Fibroblast of the conjunctiva (primary cell): Measurements from ENCODE around the gene PIK3R4.
A peak's percentile ranks its signal among the peaks of the same experiment; 100 is the strongest.

Source experiments
- DNase-seq: peaks from one replicate; pipeline ENCODE4 v3.0.0-alpha.2; 2010; ENCODE audit warnings: low read depth

The PIK3R4 gene

DNA sequence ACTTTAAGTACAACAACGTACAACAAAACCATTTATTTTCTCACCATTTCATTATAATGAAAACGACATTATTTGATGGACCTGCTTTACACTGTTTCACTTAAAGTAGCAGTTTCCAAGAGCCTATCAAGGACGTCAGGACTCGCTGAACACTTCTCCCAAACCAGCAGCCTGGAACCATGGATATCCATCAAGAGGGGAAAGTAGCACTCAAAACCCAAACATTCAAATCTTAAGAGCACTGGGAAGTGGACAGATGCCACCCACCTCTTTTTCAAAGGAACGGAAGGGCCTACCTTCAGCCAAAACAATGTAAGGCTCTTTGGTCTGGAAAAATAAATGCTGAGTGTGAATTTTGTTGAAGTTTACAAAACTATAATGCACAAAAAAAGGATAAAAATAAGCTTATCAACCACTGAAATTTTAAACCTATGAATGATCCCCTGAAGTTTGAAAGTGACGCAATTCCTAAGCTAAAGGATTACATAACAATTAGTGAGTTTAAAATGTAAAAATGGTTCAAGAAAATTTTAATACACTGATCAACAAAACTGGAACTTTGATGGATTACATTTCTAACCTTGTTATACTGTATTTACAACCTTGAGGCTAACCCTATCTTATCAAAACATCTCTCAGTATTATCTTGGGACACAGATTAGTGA, 4.6 kb downstream of the PIK3R4 start:
- no peak for DNase-seq

DNA sequence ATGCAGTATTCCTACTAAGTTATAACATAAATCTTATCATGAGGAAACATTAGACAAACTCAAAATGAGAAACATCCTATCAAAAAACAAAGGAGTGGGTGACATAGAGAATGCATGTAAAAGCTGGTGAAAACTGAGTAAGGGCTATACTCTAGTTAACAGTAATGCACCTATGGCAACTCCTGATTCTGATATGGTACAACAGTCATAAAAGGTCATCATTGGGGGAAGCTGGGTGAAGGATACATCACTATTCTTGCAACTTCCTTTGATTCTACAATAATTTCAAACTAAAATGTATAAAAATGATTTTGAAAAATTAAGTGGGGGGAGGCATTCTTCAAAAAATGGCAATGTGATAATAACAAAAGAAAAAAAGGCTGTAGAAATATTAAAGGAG, 6.8 kb downstream of the PIK3R4 start:
- no peak for DNase-seq

DNA sequence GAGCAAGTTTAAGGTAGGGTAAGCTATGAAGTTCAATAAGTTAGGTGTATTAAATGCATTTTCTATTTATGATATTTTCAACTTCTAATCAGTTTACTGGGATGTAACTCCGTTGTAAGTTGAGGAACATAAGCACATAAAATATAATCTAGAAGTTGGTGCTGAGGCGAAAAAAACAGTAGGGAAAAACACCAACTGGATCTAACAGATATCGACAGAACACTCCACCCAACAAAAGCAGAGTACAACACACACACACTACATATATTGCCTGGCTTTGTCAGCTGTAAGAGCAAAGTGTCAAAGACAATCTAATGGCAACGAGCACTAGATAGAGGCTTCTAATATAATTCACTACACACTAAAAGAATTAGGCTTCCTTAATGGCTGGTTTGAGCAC, 8.4 kb downstream of the PIK3R4 start:
- no peak for DNase-seq

DNA sequence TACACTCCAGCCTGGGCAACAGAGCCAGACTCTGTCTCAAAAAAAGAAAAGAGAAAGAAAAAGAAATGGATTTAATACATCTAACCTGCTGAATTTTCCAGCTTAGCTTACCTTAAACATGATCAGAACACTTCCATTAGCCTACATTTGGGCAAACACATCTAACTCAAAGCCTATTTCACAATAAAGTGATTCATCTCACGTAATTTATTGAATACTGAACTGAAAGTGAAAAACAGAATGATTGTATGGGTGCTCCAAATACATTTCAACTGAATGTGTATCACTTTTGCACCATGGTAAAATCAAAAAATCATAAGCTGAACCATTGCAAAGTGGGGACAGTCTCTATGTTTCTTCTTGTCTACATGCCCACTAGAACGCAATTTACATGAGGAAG, 9.0 kb downstream of the PIK3R4 start:
- no peak for DNase-seq

DNA sequence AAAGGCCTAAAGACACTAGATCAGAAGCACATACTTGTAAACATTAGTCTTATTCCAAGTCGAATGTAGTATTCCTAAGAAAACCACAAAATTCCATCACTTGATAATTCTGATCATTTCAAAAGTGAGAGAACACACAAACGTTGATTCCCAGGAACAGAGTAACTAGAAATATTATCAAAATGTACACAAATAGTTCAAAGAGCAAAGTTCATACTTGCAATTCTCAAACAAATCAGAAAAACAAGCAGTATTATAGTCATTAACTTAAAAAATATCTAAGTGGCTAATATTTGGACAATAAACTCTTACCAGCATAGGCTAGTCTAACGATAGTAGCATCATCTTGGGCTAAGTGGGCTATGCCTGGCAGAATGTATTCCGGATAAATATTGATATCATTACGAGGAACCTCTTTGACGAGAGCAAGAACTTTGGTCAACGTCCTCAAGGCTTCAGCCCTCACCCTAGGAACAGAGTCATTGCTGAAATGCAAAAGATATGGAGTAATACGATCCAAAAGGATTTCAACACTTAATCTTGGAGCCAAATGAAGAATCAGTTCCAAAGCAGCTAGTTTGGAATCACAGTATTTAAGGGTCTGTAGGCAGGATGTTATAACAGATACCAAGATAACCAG, 13.3 kb downstream of the PIK3R4 start:
- DNase-seq = no peak

DNA sequence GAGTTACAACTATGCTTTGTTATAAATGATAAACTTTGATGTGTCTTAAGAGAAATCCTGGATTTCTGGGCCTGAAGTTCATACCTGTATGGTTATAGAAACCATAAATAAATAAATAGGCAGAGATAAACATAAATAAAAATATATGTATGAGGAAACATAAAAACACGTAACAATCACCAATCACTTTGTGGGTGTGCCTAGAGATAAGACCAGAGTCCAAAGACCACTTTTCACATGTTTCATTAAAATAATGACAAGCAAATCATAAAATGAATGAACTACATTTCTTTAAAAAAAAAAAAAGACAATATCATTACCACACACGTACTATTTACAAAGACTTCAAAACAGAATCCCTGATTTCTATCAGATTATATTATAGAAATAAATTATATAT, 14.1 kb downstream of the PIK3R4 start:
- no peak for DNase-seq

DNA sequence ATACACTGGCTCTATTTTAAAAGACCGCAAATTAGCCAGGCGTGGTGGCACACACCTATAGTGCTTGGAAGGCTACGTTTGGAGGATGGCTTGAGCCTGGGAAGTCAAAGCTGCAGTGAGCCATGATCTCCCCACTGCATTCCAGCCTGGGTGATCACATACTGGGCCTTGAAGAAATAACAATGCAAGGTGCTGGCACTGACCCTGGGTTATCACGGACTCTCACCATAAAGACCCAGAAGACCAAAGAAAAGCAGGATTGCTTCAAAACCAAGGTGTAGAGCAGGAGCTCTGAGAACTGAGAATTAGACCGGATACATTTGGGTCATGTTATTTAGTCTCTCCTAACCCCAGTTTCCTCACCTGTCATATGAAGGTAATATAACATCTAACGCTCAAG, 14.8 kb downstream of the PIK3R4 start:
- no peak for DNase-seq

DNA sequence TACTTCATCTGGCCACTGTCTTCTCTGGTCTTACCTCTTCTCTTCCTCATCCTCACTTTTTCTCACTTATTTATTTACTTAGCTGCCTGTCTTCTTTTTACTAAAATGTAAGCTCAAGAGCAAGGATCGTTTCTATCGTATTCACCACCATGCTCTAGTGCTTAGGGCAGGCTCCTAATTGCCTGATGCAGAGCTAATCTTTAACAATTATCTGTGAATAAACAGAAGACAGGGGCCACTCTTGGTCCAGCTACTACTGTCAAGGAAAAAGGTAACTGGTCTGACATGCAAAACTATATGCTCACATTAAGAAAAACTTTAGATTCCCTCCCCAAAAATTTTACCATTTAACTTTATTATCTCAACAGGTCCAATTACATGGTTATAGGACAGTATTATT, 17.5 kb downstream of the PIK3R4 start:
- DNase-seq = no peak

DNA sequence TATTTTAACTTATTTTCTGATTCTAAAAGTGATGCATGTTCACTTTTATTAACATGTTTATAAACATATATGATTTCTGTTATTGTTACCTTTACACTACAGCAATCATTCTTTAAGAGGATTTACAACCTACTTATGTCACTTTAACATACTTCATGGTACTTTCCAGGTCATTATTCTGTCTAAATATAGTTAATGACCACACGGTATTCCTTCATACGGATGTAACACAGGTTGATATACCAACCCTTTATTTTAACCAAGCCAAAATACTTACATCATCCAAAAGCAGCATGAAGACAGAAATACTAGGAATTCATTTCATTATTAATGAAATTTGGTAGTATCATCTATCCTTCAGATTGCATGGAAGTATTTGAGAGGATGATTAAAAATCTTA, 18.6 kb downstream of the PIK3R4 start:
- no peak for DNase-seq

DNA sequence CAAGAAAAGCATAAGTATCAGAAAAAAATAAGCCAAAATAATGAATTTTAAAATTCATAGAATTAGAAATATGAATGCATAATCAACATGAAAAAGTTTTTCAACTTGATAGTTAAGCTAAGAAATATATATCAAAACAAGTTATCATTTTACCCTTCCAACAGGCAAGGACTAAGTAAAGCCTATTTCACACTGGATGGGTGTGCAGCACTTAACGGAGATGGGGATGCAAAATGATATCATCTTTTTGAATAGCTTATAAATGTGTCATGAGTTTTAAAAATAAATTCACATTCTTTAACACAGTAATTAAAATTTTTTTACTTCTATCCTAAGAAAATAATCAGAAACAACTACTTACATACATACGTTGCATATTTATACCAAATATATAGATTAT, 20.9 kb downstream of the PIK3R4 start:
- DNase-seq = no peak

DNA sequence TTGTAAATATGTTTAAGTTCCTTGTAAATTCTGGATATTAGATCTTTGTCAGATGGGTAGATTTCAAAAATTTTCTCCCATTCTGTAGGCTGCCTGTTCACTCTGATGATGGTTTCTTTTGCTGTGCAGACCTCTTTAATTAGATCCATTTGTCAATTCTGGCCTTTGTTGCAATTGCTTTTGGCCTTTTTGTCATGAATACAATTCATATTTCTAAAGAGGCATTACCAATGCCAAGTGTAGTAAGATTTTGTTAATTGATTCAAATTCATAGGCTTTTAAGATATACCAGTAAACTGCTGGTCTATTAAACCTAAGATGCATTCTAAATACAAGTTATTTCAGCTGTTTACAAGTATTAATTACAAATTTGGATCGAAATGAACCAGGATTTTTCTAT, 31.0 kb downstream of the PIK3R4 start:
- DNase-seq = no peak

DNA sequence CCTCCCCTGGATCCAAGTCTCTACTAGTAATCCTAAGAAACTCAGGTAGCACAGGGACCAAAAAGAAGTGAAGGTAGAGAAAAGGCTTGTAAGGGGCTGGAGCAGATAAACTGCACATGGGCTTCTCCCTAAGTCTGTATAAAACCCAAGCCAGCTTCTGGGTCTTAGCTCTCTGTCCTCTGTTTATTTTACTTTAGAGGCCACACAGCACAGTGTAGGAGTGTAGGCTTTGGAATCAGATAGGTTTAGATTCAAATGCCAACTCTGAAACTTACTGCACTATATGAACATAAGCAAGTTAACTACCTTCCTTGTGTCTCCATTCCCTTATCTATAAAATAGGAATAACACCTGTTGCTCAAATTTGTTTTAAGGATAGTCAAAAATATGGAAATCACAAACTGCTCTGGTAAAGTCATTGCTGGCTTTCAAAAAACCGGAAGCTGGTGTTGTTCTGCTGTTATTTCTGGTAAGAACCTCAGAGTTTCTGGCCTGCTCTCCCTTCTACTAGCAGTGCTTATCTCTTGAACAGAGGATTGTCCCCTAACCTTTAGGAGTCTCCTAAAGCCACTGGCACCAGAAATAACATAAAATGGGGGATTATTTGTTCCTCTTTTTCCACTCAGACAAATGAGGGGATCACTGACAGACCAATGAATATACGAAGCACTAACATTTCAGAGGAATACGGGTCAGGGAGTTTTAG, 33.8 kb downstream of the PIK3R4 start:
- DNase-seq = no peak

DNA sequence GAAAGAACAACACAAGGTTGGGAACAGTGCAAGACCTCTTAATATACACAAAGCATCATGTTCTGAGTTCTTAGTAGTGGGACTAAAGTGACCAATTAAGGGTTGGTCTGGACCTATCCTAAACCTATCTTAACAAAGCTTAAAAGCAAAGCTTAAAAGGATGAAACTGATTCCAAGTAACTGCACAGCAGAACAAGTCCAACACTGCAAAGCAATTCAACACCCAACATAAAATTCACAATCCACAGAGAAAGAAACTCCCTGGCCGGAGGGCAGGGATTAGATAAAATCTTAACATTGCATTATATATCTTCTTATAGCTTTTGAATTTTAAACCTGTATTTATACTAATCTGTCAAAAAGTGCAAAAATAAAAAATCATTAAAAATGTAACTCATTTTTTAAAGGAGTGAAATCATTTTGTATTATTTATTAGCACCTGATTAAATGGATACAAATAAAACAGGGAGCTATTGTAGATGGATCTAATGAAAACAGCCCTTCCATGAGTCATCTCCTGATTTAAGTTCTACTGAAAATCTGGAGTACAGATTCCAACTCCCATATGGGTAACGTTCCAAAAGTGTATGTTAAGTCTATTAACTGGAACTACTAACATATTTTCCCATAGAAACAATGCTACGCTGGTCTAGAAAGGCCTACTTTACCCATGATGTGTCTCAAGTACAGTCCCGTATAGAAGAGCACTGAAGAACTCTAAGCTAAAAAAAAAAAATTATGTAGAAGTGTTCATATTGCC, 34.9 kb downstream of the PIK3R4 start:
- peak; percentile 43 for DNase-seq

DNA sequence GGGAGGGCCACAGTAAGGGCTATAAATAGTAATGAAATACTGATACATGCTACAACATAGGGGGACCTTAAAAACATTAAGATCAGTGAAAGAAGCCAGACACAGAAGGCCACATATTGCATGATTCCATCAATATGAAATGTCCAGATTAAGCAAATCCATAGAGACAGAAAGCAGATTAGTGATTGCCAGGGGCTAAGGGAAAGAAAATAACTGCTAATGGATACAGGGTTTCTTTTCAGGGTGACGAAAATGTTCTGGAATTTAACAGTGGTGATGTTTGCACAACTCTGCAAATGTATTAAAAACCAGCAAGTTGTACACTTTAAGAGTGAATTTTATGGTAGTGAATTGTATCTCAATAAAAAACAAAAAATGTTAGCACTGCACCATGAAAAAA, 37.0 kb downstream of the PIK3R4 start:
- DNase-seq = peak; percentile 53

DNA sequence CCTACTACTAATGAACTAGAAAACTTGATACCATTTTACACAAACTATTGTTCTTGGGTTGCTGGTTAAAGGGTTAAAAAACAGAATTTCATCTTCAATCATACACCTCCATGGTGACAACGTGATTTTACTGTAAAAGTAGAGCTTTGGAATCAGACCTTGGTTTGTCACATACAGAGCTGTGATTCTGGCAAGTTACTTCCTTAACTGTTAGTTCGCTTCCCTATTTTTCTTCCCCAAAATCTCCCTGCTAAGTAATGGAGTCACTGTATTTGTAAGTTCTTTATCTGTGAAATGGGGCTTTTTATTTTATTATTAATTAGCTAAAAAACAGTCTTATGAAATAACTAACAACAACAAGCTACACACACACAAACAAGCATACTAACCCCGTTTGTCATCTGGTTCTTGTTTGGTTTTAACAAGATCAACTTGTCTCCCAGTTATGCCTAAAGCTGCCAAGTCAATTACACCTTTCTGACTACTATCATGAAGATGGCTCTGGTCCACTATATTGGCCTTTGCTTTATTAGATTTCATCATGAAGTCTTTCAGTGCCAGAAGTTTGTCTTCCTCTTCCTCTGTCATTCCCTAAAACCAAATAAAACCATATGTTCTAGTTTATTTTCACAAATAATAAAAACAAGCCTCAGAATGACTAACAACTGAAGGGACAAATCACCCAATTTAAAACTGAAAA, 38.6 kb downstream of the PIK3R4 start:
- peak; percentile 51 for DNase-seq

DNA sequence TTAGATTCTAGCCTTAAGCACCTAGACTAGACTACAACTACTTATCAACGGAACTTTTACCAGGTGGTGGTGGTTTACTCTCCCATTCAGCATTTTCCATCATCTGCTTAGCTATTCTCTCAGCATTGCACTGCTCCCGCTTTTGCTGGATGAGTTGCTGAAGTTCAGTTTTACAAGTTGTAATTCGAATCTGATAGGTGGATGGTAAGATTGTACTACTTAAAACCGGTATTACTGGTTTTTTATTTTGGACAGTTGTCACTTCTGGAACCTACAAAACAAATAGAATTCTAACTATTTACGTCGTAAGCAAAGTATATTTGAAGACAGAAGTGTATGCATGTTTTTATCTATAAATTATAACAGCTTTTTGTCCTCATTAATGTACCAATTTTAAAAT, 41.1 kb downstream of the PIK3R4 start:
- no peak for DNase-seq

DNA sequence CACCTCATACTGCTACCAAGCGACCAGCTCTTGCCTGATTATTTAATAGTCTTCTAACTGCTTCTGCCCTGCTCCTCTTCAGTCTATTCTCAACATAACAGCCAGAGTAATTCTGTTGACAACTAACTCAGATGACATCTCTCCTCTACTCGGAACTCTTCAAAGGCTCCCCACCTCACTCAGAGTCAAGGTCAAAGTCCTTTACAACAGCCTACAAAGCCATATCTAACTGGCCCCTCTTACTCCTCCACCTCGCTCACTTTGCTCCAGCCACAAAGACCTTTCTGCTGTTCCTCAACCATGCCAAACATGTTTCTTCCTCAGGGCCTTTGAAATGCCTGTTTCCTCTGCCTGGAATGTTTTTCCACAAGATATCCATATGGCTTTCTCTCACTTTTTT, 43.6 kb downstream of the PIK3R4 start:
- no peak for DNase-seq

DNA sequence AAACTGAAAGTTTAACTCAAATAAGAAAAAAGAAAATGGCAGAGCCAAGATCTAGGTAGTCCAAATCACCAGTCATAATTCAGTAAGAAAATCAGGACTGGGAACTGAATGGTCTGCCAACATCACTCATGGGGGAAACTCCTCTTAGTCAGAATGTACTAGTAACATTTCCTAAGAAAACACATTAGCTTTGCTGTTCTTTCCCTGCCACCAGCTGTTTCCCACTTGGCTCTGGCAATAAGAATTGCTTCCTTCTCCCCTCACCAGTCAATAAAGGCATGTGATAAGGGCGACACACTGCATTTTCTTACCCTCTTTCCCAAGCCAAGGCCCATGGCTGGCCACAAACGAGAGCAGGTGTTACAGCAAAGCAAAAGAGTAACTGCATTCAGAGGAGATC, 46.1 kb downstream of the PIK3R4 start:
- DNase-seq = peak; percentile 18

DNA sequence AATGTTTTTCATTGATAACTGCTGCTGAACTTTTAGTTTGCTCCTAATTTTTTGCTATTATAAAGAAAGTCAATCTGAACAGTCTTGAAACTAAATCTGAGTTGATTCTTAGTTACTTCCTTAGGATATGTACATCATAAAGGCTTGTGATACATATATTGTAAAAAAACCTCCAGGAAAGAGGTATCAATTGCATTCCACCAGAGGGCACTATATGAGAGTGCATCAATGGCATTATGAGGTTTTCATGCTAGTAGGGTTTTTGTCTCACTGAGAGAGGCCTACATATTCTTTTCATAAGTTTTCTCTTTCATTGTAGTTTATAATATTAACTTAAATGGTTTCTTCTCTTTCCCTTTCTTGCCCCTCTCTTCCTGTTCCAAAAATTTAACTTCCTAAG, 46.9 kb downstream of the PIK3R4 start:
- peak; percentile 16 for DNase-seq

DNA sequence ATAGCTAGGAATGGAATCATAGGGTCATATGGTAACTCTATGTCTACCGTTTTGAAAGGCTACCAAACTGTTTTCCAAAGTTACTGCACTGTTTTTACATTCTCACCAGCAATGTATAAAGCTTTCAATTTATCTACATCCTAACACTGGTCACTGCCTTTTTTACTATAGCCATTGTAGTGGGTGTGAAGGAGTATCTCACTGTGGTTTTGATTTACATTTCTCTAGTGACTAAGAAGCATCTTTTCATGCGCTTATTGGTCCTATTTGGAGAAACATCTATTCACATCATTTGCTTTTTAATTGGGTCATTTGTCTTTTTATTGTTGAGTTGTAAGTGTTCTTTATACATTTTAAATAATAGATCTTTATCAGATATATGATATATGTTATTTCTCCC, 53.3 kb downstream of the PIK3R4 start:
- no peak for DNase-seq

DNA sequence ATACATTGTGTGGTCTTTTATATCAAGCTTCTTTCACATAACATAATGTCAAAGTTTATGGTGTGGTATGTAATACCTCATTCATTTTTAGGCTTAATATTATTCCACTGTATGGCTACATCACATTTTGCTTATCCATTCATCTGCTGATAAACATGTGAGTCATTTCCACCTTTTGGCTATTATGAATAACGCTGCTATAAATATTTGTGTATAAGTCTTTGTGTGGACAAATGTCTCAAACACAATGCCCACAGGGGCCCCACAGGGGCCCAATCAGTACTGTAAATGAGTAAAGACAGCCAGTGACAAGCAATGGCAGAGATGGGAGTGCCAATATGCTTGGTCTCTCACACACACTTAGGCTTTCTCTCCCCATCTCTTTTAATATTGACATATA, 54.2 kb downstream of the PIK3R4 start:
- DNase-seq = no peak
